BLaER1 (cell line): Measurements from ENCODE around the gene MEA1.
"Not testable (repeated sequence)": the region's sequence is repeated elsewhere in the genome, so short reads cannot be mapped to it uniquely, and the experiment has no call there.

Source experiments
- H3K27ac ChIP-seq: shearing (Covaris generic); formaldehyde crosslinking; 2 replicates; pipeline ENCODE4 v1.8.1; 2022
- H3K27me3 ChIP-seq: shearing (Covaris generic); formaldehyde crosslinking; 2 replicates; pipeline ENCODE4 v1.8.1; 2022
- H3K36me3 ChIP-seq: shearing (Covaris generic); formaldehyde crosslinking; 2 replicates; pipeline ENCODE4 v1.8.1; 2022
- H3K4me1 ChIP-seq: shearing (Covaris generic); formaldehyde crosslinking; 2 replicates; pipeline ENCODE4 v1.8.1; 2022
- H3K4me2 ChIP-seq: shearing (Covaris generic); formaldehyde crosslinking; 2 replicates; pipeline ENCODE4 v1.8.1; 2022
- H3K4me3 ChIP-seq: shearing (Covaris generic); formaldehyde crosslinking; 2 replicates; pipeline ENCODE4 v1.8.1; 2022
- H3K9ac ChIP-seq: shearing (Covaris generic); formaldehyde crosslinking; 2 replicates; pipeline ENCODE4 v1.8.1; 2022
- H3K9me3 ChIP-seq: shearing (Covaris generic); formaldehyde crosslinking; 2 replicates; pipeline ENCODE4 v1.8.1; 2022
- H4K20me1 ChIP-seq: shearing (Covaris generic); formaldehyde crosslinking; 2 replicates; pipeline ENCODE4 v1.8.1; 2022
- Cebpa-rat ChIP-seq: shearing (Covaris generic); IDR thresholded peaks from 2 replicates; pipeline ENCODE4 v1.8.1; 2022

The MEA1 gene

DNA sequence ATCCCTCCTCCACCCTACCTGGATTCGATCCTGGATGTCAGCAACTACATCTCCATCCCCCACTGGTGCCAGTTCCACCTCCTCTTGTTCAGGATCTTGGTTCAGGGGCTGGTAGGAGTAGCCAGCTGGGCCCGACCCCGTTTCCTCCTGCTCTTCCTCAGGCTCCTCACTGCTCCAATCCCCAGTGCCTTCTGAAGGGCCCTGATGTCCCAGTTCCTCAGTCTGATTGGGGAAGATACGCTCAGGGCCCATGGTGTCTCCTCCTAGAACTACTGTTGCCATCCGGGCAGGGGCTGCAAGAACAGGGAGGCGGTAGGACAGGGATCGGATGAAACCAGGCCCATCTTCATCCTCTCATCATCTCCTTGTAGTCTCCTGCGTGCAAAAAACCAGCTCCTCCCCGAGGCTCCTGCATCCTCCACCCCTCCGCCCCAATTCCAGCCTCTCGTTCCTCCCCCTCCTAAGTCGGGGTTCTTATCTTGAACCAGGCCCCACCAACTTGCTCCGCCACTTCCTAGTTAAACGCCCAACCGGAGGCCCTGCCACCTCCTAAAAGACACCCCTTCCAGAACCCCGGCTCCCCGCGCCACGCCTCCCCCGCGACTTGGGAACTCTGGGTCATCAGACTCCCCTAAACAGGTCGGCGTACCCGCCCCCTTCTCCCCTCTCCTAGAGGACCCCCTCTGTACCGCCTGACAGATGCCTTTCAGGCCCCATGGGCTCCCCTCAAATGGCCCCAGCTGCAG, 476 bp downstream of the MEA1 start:
- peak overlapping the region; percentile 97 for H3K4me2 ChIP-seq
- H3K27ac ChIP-seq: peak overlapping the region; percentile 71
- peaks cover 65% of the 10 kb centered on the region for H4K20me1 ChIP-seq
- H3K36me3 ChIP-seq: peaks cover 60% of the 10 kb centered on the region
- H3K4me3 ChIP-seq: peak overlapping the region; percentile 84
- no peak for TF ChIP-seq Cebpa-rat
- H3K27me3 ChIP-seq: no peaks in the 10 kb centered on the region
- peak overlapping the region; percentile 85 for H3K9ac ChIP-seq
- H3K9me3 ChIP-seq: no peaks in the 10 kb centered on the region
- H3K4me1 ChIP-seq: peaks cover 51% of the 10 kb centered on the region

DNA sequence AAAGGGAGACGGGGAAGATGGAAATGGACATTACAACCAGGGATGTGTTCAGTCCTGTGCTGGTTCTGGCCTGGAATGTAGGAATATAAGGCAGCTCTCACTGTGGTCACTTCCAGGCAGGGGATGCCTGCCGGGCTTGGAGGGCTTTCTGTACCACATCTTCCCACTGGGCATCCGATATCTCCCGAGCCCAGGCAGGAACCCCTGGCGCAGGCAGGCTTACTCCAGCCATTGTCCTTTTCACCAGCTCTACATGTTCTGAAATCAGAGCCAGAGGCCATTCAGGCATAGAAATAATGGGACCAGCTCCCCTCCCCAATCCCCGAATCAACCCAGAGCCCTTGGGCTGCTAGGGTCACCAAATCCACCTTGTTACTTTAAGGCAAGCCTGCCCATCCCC, 1.4 kb downstream of the MEA1 start:
- peaks cover 45% of the 10 kb centered on the region for H3K4me1 ChIP-seq
- H3K4me2 ChIP-seq: peak overlapping the region; percentile 97
- peak overlapping the region; percentile 71; the same call in 1 of the 2 replicates for H3K27ac ChIP-seq
- peaks cover 56% of the 10 kb centered on the region for H4K20me1 ChIP-seq
- no peak for TF ChIP-seq Cebpa-rat
- peaks cover 60% of the 10 kb centered on the region for H3K36me3 ChIP-seq
- H3K4me3 ChIP-seq: peak overlapping the region; percentile 84
- H3K9ac ChIP-seq: peak overlapping the region; percentile 85
- H3K27me3 ChIP-seq: no peaks in the 10 kb centered on the region
- no peaks in the 10 kb centered on the region for H3K9me3 ChIP-seq

DNA sequence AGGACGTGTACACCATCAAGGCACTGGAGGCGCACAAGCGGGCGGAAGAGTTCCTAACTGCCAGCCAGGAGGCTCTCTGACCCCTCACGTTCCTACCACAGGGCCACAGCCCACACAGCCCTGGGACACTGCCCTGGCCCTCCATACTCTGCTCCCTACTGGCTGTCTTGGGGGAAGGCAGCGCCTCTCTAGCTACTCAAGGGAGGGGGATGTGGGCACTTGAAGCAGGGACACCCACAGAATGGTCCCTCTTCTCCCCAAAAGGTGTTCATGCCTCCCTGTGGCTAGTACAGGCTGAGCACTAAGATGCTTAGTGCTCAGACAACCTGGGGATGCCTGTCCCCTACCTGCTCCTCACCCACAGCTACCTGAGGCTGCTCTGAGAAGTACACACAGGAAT, 2.5 kb downstream of the MEA1 start:
- peaks cover 44% of the 10 kb centered on the region for H4K20me1 ChIP-seq
- H3K4me1 ChIP-seq: peaks cover 34% of the 10 kb centered on the region
- H3K4me3 ChIP-seq: no peak overlapping the region
- H3K4me2 ChIP-seq: no peak overlapping the region
- no peaks in the 10 kb centered on the region for H3K9me3 ChIP-seq
- H3K27ac ChIP-seq: no peak overlapping the region
- no peaks in the 10 kb centered on the region for H3K27me3 ChIP-seq
- peak overlapping the region; percentile 34; the same call in 1 of the 2 replicates for H3K9ac ChIP-seq
- peaks cover 64% of the 10 kb centered on the region for H3K36me3 ChIP-seq
- no peak for TF ChIP-seq Cebpa-rat

DNA sequence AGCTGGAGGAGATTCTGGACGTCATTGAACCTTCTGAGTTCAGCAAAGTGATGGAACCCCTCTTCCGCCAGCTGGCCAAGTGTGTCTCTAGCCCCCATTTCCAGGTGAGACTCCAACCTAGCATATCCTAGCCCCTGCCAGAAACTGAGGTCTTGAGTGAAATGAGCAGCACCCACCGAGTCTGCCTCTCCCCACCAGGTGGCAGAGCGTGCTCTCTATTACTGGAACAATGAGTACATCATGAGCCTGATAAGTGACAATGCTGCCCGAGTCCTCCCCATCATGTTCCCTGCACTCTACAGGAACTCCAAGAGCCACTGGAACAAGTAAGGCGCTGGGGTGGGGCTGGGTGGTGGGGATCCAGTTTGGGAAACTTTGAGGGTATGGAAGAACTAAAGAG, 4.6 kb downstream of the MEA1 start:
- no peak for TF ChIP-seq Cebpa-rat

GRCh38 chr6:43007126-43007525, 6.6 kb downstream of the MEA1 start:
- peaks cover 24% of the 10 kb centered on the region for H4K20me1 ChIP-seq
- no peak for TF ChIP-seq Cebpa-rat
- H3K27ac ChIP-seq: no peak overlapping the region
- H3K36me3 ChIP-seq: peaks cover 87% of the 10 kb centered on the region
- no peaks in the 10 kb centered on the region for H3K9me3 ChIP-seq
- H3K4me1 ChIP-seq: peaks cover 5% of the 10 kb centered on the region
- H3K4me2 ChIP-seq: no peak overlapping the region
- H3K27me3 ChIP-seq: no peaks in the 10 kb centered on the region
- no peak overlapping the region for H3K4me3 ChIP-seq
- 0 out of 2 replicates have a peak overlapping the region, but pooled peaks have one; percentile 24 for H3K9ac ChIP-seq

More for the DNA sequence above, 4.6 kb downstream of the MEA1 start:
- H3K27ac ChIP-seq: no peak overlapping the region
- no peak overlapping the region for H3K9ac ChIP-seq
- H3K36me3 ChIP-seq: peaks cover 74% of the 10 kb centered on the region
- H3K4me1 ChIP-seq: peaks cover 17% of the 10 kb centered on the region
- H3K4me3 ChIP-seq: no peak overlapping the region
- H3K4me2 ChIP-seq: no peak overlapping the region
- no peaks in the 10 kb centered on the region for H3K27me3 ChIP-seq
- no peaks in the 10 kb centered on the region for H3K9me3 ChIP-seq
- H4K20me1 ChIP-seq: peaks cover 26% of the 10 kb centered on the region

GRCh38 chr6:43006251-43006650, 7.5 kb downstream of the MEA1 start:
- Histone ChIP-seq H3K27me3 (no peaks in the 10 kb centered on the region), H3K9ac (no peak overlapping the region), H3K9me3 (no peaks in the 10 kb centered on the region), H4K20me1 (peaks cover 16% of the 10 kb centered on the region; the same call in 1 of the 2 replicates), H3K27ac (no peak overlapping the region), H3K4me2 (no peak overlapping the region), H3K36me3 (peaks cover 87% of the 10 kb centered on the region), H3K4me1 (no peaks in the 10 kb centered on the region), H3K4me3 (no peak overlapping the region)
- TF ChIP-seq Cebpa-rat: no peak

GRCh38 chr6:43005844-43006243, 7.9 kb downstream of the MEA1 start:
- no peak overlapping the region for H3K9ac ChIP-seq
- no peak for TF ChIP-seq Cebpa-rat
- peaks cover 13% of the 10 kb centered on the region; the same call in 1 of the 2 replicates for H4K20me1 ChIP-seq
- H3K36me3 ChIP-seq: peaks cover 87% of the 10 kb centered on the region
- H3K9me3 ChIP-seq: no peaks in the 10 kb centered on the region
- no peaks in the 10 kb centered on the region for H3K27me3 ChIP-seq
- no peaks in the 10 kb centered on the region for H3K4me1 ChIP-seq
- no peak overlapping the region for H3K27ac ChIP-seq
- H3K4me3 ChIP-seq: no peak overlapping the region
- no peak overlapping the region for H3K4me2 ChIP-seq

DNA sequence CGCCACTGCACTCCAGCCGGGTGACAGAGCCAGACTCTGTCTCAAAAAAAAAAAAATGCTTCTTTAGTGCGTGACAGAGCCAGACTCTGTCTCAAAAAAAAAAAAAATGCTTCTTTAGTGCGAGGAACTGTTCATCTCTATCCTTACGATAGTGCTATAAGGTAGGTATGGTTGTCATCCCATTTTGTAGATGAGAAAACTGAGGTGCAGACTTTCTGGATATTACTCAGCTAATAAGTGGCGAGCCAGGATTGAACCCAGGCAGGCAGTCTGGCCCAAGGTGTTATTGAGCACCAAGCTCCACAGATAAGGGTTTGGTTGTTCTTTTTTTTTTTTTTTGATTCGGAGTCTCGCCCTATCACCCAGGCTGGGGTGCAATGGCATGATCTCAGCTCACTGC, 11.9 kb downstream of the MEA1 start:
- TF ChIP-seq Cebpa-rat: no peak
- H3K9ac ChIP-seq: no peak overlapping the region
- H3K27me3 ChIP-seq: no peaks in the 10 kb centered on the region
- H4K20me1 ChIP-seq: peaks cover 27% of the 10 kb centered on the region; the same call in 1 of the 2 replicates
- no peak overlapping the region for H3K4me3 ChIP-seq
- H3K4me1 ChIP-seq: no peaks in the 10 kb centered on the region
- H3K36me3 ChIP-seq: peaks cover 78% of the 10 kb centered on the region
- H3K9me3 ChIP-seq: no peaks in the 10 kb centered on the region
- no peak overlapping the region for H3K27ac ChIP-seq
- no peak overlapping the region for H3K4me2 ChIP-seq

- peaks cover 74% of the 10 kb centered on the region for H3K36me3 ChIP-seq
Observed at GRCh38 chr6:42998205-42998604, 15.5 kb downstream of the MEA1 start.

GRCh38 chr6:42996513-42996912, 17.2 kb downstream of the MEA1 start:
- no peaks in the 10 kb centered on the region for H3K9me3 ChIP-seq
- no peaks in the 10 kb centered on the region for H3K4me1 ChIP-seq
- no peak for TF ChIP-seq Cebpa-rat
- peaks cover 74% of the 10 kb centered on the region for H3K36me3 ChIP-seq
- H3K4me3 ChIP-seq: no peak overlapping the region
- H3K9ac ChIP-seq: no peak overlapping the region
- no peak overlapping the region for H3K4me2 ChIP-seq
- no peak overlapping the region for H3K27ac ChIP-seq
- peaks cover 40% of the 10 kb centered on the region for H4K20me1 ChIP-seq
- no peaks in the 10 kb centered on the region for H3K27me3 ChIP-seq

More at GRCh38 chr6:42998205-42998604, 15.5 kb downstream of the MEA1 start:
- not testable (repeated sequence) for H3K27me3 ChIP-seq, H3K4me2 ChIP-seq, H3K9ac ChIP-seq, H3K4me3 ChIP-seq, H3K4me1 ChIP-seq, H3K9me3 ChIP-seq, H3K27ac ChIP-seq
- peaks cover 48% of the 10 kb centered on the region for H4K20me1 ChIP-seq
